DMS53 treated with DMSO at 0.1 percent for 48 hours (cell line): ENCODE results near the gene RET.

Experiments
- DNase-seq: peaks from one replicate; lab custom pipeline; 2025; ENCODE audit not compliant: unreplicated experiment; lab: John Stamatoyannopoulos, UW

RET gene

DNA sequence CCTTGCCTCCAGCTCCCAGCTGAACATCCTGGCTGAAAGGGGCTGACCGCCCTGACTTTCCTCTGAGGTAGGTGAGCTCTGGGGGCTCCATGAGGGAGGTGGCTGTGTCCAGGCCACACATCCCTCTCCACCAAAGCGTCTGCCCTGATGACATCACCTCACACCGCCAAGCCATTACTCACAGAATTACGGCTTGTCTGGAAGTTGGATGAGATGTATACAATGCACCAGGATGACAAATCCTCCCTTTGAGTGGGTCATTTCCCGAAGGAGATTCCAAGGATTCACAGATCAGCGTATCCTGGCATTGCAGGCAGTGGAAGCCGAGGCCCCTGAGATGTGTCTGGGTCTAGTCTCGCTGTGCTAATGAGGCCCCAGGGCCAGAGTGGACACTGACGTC, 15.1 kb upstream of the RET start:
- no peak for DNase-seq

DNA sequence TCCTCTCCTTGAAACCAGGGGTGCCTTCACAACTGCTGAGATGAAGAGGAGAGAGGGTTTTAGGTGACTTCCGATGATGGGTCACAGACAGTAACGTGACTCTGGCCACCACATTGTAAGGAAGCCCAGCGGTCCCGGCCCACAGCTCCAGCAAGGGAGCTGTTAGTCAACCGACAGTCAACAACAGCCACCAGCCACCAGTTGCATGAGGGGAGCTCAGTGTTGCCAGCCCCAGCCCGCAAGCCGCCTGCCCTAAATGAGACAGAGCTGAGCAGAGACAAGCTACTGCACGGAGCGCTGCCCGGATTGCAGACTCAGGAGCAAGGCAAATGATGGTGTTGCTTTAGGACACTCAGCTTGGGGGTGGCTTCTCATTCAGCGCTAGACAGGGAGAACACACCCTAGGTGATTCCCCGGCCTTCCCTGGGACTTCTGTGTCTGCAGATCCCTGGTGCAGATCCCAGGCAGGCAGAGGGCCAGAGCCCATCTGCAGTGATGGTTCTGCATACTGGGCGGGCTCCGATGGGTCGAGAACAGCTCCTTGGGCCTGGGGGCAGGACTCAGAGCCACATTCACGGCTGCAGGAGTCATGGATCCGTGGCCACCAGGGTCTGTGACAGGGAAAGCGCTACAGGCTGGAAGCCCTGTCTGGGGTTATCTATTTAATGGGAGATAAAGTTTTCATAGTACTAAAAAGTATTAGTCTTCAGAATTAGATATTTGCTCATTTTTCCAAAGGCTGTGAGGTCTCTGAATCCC, 14.3 kb upstream of the RET start:
- no peak for DNase-seq

DNA sequence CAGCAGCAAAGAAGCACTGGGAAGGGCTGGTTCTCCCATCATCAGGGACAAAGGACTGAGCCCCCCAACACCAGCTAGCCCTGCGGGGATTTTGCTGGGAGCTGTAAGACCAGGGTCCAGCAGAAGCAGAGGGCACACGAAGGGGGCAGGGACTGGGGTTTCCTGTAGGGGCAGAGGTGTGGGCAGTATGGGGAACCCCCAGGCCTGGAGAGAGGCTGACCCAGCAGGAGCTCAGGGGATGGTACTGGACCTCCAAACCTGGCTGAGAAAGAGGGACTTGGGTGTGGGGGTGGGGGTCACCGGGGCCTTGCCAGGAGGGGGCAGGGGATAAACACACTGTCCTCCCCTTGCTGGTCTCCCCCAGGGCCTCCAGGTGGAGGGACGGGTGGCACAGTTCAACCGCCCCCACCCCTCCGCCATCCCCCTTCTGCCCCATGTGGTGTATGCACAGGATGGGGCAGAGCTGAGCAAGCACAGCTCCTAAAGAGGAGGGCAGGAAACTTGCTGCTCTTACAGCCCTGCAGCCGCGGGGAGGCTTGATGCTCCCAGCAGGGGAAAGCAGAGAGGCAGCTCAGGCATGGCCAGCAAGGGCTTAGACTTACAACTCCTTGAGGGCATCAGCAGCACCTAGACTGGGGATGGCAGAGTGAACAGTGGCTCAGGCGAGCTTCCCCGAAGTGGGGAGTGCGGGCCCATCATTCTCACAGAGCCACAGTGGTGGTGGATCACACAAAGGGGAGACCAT, 12.4 kb upstream of the RET start:
- no peak for DNase-seq

DNA sequence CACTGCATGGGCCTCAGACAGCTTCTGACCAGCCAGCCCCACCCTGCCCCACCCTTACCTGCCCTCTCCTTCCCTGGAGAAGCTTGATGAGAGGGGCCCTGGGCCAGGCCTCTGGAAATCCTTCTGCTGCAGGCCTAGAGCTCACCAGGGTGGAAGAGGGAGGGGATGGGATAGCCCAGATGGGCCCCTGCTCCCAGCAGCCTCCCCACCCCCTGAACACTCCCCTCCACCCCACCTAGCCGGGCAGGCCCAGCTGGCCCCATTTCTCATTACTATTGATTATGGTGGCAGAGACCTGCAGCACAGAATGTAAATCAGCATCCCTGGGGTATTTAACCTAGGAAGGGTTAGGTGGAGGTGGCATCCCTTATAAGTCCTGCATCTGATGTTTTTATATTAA, 11.6 kb upstream of the RET start:
- no peak for DNase-seq

DNA sequence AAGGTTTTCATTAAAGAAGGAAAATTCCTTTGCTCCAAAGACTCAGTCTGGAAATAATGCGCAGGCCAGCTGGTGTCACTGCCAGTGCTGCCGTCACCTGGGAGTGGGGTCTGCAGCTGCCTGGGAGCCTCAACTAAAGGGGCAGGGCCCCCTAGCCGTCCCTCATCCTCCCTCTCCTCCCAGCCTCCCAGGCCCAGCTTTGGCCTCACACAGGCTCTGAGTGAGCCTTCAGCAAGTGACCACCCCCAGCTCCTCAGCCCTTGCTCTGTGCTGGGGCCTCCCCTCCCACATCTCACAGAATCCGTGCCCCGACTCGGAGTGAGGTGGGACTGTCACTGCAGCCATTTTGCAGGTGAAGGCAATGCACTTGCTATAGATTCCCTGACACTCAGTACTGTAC, 11.1 kb upstream of the RET start:
- no peak for DNase-seq

DNA sequence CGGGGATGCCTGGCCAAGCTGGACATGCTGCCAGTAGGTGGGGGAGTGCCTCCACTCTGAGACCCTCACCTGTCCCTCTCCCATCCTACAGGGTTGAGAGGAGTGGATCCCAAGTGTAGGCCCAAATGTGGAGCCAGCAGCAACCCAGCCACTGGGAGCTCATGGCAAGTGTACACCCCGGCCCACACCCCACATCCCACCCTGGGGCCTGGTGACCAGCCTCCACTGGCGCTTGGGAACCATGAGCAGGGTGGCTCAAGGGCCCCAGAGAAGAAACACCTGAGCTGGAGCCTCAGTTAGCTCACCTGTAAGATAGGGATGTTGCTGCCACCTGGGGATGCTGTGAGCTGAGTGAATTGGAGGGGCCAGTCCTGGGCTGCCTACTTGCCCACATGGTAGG, 10.4 kb upstream of the RET start:
- no peak for DNase-seq

DNA sequence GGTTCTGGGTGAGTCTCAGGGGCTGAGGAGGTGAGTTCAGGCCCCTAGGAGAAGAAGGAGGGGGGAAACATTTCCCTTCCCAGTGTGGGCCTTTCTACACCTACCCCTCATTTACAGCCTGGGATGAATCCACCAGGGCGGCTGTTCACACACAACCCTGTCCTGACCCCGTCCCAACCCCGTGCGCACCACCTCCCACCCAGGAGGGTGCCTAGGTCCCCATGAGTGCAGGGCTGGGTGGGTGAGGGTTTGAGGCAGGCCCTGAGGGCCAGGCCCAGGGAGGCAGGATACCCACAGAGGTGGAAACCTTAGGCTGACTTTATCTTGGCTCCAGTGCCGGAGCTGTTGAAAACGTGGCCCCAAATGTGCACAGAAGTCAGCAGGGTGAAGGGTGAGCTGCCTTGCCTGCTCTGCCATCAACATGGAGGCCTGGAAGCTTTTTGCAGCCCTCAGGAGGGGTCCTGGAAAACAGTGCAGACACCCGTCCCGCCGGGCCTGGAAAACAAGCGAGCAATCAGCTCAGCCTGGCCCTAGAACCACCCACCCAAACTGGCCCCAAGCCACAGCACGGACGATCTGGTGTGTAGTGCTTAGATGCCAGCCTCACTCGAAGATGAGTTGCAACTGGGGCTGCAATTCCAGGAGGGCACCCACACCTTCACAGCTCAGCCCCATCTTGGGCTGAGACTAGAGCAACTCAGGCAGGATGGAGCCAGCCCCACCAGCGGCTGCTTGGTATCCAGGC, 9.3 kb upstream of the RET start:
- DNase-seq: no peak

DNA sequence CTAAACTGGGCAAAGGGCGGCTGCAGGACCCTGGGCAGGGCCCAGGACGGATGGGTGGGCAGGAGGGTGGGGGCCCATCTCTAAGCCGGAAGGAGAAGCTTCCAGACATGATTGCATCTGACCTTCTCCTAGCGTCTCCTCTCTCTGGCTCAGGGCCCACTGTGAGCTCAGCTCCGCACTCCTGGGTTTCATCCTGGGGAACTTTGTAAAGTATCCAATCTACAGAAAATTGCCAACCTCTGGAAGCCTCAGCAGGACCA, 8.8 kb upstream of the RET start:
- no peak for DNase-seq

DNA sequence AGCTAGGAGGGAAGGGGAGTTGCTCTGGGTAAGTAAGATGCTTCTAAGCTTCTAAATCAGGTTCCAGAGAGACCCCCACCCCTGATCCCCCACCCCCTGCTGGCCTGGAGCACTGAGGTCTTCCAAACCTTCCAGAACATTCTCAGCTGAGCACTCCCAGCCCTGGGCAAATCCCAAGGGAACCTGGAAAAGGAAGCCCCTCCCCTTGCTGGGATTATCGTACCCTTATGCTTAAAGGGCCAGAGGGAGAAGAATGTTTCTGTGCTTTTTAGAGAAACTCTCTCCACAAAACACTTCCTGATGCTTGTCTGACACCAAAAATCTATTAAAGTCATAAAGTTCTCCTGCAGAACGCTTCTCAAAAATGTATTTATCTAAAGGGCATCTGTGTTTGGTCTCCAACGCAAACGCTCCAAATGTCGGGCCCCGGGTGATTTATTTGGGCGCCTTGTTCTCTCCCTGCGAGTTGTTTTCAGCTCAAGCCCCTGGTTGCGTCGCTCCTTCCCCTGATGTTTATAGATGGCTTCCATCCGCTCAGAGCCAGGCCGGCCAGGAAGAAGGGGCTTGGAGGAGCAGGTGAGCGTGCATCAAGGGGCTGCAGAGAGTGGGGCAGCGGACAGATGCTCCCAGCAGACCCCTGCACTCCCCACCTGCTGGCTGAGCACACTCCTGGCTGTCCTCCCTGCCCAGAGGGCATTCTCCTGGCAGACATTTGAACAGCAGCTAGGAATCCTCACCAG, 8.2 kb upstream of the RET start:
- no peak for DNase-seq

DNA sequence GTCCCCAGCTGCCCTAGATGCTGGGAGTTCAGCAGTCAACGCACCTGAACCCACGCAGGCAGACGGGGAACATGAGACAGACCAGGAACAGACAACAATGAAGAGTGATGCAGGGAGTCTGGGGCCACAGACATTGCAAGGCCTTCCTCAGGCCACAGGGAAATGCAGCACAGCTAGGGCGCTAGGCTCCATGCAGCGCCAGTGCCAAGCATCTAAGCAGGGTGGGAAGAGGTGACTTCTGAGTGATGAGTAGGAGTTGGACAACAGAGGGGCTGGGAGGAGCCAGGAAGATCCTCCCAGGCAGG, 7.7 kb upstream of the RET start:
- no peak for DNase-seq

DNA sequence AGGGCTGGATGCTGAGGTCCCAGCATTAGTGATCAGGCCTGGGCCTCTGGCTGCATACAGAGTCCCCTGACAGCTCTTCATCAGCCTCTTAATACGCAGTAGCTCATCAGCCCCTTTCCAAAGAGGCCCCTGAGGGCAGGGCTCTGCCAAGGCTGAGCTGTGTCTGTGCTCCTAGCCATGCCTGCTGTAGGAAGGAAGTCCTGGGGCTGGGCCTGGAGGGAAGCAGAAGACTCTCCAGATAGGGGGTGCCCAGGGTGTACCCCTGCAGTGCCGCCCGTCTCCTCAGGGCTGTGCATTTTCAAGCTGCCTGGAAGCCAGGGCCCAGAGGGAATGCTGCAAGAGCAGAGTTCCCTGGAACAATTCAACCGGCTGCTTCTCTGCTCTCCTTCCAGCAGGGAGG, 7.3 kb upstream of the RET start:
- DNase-seq: no peak

DNA sequence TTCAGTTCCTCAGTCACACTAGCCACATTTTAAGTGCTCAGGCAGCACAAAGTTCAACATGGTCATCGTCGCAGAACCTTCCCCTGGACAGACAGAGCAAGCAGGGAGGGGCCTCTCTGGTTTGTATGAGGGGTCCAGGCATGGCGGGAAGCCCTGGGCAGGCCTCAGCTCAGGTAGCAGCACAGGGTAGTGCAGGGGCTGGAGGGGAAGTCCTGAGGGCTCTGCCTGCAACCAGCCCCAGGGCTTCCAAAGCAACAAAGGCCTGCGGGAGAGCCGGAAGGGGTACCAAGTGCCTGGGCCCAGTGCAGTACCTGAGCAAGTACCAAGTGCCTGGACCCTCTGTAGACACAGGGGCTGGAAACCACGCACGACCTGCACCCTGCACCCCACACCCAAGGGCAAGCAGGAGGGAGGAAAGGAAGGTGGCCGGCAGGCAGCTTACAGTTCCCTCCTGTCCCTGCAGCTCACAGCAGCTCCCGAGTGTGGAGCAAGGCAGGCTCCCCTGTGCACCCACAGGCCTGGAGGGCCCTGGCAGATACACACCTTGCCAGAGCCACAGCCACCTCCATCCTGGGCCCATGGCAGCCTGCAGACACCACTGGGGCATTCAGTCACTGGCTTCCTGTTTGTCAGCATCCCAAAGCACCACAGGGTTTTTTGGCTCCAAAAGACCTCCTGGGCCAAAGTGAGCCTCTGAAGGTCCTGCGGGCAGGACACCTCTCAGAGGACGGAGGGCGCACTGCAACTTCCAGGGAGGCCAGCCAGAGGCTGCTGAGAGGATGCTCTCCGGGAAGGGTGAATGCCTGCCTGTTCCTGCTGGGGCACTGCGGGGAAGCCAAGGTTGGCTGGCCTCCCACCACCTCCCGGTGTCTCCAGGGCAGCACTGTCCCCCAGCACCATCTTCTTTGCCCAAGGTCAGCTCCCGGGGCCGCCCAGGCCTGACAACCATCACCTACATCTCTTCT, 6.5 kb upstream of the RET start:
- DNase-seq: no peak

DNA sequence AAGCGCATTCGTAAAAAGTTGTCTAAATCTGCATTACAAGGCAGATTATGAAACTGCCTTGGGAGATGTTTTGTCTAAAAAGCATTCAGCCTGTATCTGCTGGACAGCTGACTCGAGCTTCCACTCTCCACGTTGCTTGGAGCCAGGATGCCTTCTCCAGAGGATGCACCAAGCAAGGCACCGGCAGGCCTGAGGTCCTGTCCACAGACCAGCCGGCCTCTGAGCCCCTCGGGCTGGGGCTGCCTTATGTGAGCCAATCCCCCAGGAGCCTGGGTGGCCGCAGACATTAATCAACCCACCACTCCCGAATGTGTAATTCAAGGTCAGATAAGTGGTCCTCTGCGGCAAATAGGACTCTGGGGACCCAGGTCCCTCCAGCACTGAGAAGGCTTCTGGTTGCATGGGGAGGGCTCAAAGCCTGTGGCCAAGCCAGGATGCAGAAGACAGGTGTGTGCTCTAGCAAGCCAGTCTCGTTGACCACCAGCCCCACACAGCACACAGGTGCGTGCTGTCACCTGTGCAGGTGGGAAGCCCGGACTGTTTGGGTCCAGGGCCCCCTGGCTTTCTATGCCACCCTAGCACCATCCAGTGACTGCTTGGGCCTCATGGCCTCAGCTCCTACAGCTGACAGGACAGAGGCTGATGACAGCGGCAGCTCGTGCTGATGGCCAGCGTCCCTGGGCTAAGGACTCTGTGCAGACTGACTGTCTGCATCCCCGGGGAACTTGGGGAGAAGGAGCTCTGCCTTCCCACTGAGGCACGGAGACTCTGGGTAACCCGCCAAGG, 4.8 kb upstream of the RET start:
- no peak for DNase-seq

DNA sequence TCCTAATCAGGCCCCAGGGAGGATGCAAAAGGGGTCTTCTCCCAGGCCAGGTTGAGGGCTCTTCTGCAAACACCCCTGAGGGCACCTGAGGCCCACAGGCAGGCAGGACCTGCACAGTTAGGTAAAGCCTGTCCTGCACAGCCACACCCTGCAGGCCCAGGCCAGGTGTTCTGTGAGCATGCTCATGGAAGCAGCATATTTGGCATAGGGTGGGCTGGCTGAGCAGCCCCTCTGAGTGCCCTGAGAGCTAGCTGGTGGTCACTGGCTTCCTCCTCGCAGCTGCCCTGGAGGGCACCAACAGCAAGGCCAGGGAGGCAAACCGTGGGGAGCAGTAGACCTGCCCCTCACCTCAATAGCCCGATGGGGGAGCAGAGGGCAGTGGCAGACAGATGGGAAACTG, 3.7 kb upstream of the RET start:
- DNase-seq: no peak

DNA sequence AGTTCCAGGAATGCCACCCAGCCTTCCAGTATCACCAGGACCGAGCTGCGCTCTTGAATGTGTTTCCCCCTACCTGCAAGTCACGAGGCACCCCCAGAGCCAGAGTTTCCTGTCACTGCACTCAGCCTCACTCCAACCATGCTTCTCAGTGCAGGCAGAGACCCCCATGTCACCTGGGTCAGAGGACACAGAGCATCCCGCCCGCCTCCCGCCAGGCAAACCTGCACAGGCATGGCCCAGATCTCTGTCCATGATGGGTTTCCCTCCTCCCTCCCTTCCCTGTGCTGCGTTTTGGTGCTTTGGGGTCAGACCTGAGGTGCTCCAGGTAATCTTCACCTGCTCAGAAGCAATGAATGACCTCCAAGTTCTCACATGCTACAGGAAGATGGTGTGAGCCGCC, 3.1 kb upstream of the RET start:
- DNase-seq: no peak

DNA sequence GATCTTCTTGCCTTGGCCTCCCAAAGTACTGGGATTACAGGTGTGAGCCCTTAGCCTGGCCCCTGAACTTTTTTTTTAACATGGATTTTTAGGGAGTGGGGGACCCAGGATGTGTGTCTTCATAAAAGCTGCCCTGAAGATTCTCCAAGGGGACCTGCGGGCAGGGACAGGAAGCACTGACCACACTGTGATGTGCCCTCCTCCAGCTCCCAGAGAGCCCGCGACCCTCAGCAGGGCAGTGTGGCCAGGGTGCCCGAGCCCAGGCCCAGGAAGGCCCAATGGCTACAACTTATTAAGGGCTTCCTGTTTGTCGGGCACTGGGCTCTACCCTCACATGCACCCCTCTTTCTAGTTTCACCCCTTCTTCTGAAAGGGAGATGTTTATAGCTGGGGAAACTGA, 2.5 kb upstream of the RET start:
- DNase-seq: no peak

DNA sequence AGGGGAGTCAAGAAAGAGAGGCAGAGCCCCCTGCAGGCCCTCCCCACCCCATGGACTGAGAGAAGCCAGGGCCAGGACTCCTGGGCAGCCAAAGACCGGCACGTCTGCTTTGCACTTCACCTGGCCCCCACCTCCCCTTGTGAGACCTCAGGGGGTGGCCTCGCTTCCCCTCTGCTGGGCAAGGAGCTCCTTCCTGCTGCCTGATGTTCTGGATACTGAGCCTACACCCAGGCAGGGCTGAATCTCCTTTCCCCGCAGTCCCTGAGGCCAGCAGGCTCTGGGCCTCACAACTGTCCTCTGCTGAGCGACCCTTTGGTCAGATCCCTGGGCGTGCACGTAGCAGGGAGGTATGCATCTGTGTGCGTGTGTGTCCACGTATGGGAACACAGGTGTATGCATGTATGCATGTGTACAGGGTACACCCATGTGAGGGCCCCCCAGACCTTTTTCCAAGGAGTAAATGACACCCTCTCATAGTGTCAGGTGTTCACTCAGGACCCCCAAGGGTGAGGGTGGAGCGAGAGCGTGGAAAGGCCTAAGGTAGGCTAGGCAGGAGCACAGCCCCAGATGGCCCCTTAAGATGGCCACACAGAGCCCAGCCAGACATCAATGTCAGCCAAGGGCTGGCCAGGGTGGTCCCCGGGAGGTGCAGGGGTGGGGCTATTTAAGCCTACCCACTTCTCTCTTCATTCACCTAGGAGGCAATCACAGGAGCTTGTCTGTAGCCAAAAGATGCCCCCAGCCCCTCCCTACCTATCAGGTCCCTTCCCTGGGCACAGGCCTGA, 1.9 kb upstream of the RET start:
- no peak for DNase-seq

DNA sequence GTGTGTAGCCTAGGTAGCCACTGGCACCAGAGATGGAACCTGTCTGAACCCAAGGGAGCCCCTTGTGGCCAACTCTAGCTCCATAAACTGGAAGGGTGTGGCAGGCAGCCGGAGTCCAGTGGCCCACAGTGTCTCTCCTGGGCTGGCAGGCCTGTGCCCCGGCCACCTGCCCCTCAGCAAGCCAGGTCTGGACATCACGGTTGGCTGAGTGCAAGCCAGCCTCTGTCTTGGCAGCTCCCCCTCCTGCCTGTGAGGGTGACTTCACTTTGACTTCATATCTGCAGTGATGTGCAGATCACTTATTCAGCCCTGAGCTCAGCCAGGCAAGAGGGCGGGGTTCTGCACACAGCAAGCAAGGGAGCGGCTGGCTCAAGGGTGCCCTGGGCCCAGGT, 1.3 kb upstream of the RET start:
- peak; percentile 25 for DNase-seq

DNA sequence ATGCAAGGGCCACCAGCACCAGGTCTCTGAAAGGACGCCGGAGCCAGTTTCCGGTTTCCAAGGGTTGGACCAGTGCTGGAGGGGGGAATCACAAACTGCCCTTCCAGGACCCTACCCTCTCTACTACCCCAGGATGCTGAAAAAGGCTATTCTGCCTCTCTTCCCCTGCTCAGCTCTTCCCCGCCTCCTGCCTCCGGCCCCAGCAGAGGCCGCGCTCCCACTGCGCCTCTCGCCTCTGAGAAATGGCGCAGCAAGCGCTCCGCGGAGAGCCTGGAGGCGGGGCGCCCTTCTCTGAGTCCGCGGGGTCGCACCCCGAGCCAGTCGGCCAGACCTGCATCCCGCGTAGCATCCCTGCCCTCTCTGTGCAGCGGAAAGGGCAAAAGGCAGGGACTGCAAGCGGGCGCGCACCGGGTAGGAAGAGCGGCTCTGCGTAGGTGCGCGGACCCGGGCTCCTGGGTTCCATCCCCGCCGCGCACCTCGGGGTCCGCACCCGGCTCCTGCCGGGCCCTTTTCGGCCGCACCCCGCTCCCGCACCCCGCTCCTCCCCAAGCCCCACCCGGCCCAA, 476 bp upstream of the RET start:
- peak; percentile 39 for DNase-seq
